Natural killer cell treated with Interleukin-12 subunit alpha and Interleukin-12 subunit beta and Interleukin-15 and Interleukin-18, amount 100 ng/mL, for 72 hours (primary cell): ENCODE results near the gene RMI1. TPM values are rescaled to one million over a fixed set of nuclear protein-coding genes. Genes with fewer than 3 reads are reported as not detected.

Experiments used
- ATAC-seq, 2 donors: fragments of 150-1000 bp; cut with Tn5 transposase in 1 of 2; sonication (Bioruptor Pico), chemical (Tn5 transposase) in 1 of 2; 2 replicates each; pipeline ENCODE4 v1.10.0; 2021
- DNase-seq: peaks from one replicate; pipeline ENCODE4 v3.0.0; 2022; ENCODE audit warnings: low spot score
- H3K27ac Mint-ChIP-seq, 2 donors: 1 replicate in 1 of 2; 2 replicates in 1 of 2; pipeline ENCODE4 v1.8.0; 2022; ENCODE audit warnings: mixed read lengths in 2 of 2, mild to moderate bottlenecking in 1 of 2, moderate library complexity in 1 of 2
- H3K27me3 Mint-ChIP-seq, 2 donors: 1 replicate in 1 of 2; 2 replicates in 1 of 2; pipeline ENCODE4 v1.8.0; 2022; ENCODE audit warnings: mixed read lengths in 2 of 2
- H3K36me3 Mint-ChIP-seq: one replicate; pipeline ENCODE4 v1.8.0; 2022; ENCODE audit warnings: mixed read lengths
- H3K4me1 Mint-ChIP-seq, 2 donors: 1 replicate in 1 of 2; 2 replicates in 1 of 2; pipeline ENCODE4 v1.8.0; 2022; ENCODE audit warnings: low read depth in 2 of 2, mixed read lengths in 2 of 2, mild to moderate bottlenecking in 1 of 2
- H3K4me3 Mint-ChIP-seq: one replicate; pipeline ENCODE4 v1.8.0; 2022; ENCODE audit warnings: mixed read lengths
- H3K9me3 Mint-ChIP-seq: 2 replicates; pipeline ENCODE4 v1.8.0; 2022; ENCODE audit warnings: mixed read lengths
- total RNA-seq, 2 donors: library from RNA; stranded (reverse); gene quantifications; one replicate each; pipeline ENCODE4 v1.2.3, GENCODE V29; 2022

The RMI1 gene
- total RNA-seq, 2 donors from 2014 or later: 12.8 to 16.1 TPM

GRCh38 chr9:83956436-83957247 is 24.0 kb upstream of the RMI1 start:
- Mint-ChIP-seq H3K36me3 (no peaks in the 10 kb centered on the region), H3K27ac (peak overlapping the region; percentile 100), H3K4me3 (peak overlapping the region; percentile 97), H3K27me3 (no peaks in the 10 kb centered on the region), H3K9me3 (no peaks in the 10 kb centered on the region), H3K4me1 (peaks cover 17 to 18% of the 10 kb centered on the region in 2 donors)
- ATAC-seq: peak; percentile 89 to 92
- peak; percentile 84 for DNase-seq

GRCh38 chr9:83957248-83957513 is 23.4 kb upstream of the RMI1 start:
- Mint-ChIP-seq H3K36me3 (no peaks in the 10 kb centered on the region), H3K4me1 (peaks cover 17 to 18% of the 10 kb centered on the region in 2 donors), H3K4me3 (peak overlapping the region; percentile 97), H3K27ac (peak overlapping the region; percentile 100), H3K27me3 (no peaks in the 10 kb centered on the region), H3K9me3 (no peaks in the 10 kb centered on the region)
- DNase-seq (no peak), ATAC-seq (no peak)

GRCh38 chr9:83959061-83959460 is 21.5 kb upstream of the RMI1 start:
- H3K4me1 Mint-ChIP-seq: peaks cover 17 to 18% of the 10 kb centered on the region in 2 donors
- no peaks in the 10 kb centered on the region for H3K27me3 Mint-ChIP-seq
- H3K4me3 Mint-ChIP-seq: no peak overlapping the region
- no peak for DNase-seq
- no peak for ATAC-seq
- H3K27ac Mint-ChIP-seq: no peak overlapping the region
- no peaks in the 10 kb centered on the region for H3K36me3 Mint-ChIP-seq
- H3K9me3 Mint-ChIP-seq: no peaks in the 10 kb centered on the region

GRCh38 chr9:83960991-83961390 is 19.6 kb upstream of the RMI1 start:
- peaks cover 16% of the 10 kb centered on the region in 2 donors for H3K4me1 Mint-ChIP-seq
- ATAC-seq (no peak), DNase-seq (no peak)
- H3K27ac Mint-ChIP-seq: peak overlapping the region in 1 of 2 donors; percentile 12
- no peaks in the 10 kb centered on the region for H3K36me3 Mint-ChIP-seq
- no peaks in the 10 kb centered on the region for H3K27me3 Mint-ChIP-seq
- H3K9me3 Mint-ChIP-seq: no peaks in the 10 kb centered on the region
- no peak overlapping the region for H3K4me3 Mint-ChIP-seq

GRCh38 chr9:83962165-83962564 is 18.4 kb upstream of the RMI1 start:
- H3K27me3 Mint-ChIP-seq: no peaks in the 10 kb centered on the region
- H3K27ac Mint-ChIP-seq: no peak overlapping the region
- peaks cover 6% of the 10 kb centered on the region for H3K36me3 Mint-ChIP-seq
- no peak overlapping the region for H3K4me3 Mint-ChIP-seq
- DNase-seq: no peak
- H3K4me1 Mint-ChIP-seq: peaks cover 10 to 12% of the 10 kb centered on the region in 2 donors
- ATAC-seq: no peak
- no peaks in the 10 kb centered on the region for H3K9me3 Mint-ChIP-seq

- Mint-ChIP-seq H3K36me3 (peaks cover 24% of the 10 kb centered on the region), H3K27ac (peak overlapping the region in 1 of 2 donors; percentile 59), H3K27me3 (no peaks in the 10 kb centered on the region), H3K9me3 (no peaks in the 10 kb centered on the region), H3K4me1 (peaks cover 11 to 15% of the 10 kb centered on the region in 2 donors), H3K4me3 (no peak overlapping the region)
- ATAC-seq: peak in 1 of 2 donors; percentile 36
- no peak for DNase-seq
Measured at GRCh38 chr9:83964973-83965349, 15.6 kb upstream of the RMI1 start.

- ATAC-seq (peak in 1 of 2 donors; percentile 11), DNase-seq (no peak)
- Mint-ChIP-seq H3K4me3 (no peak overlapping the region), H3K27me3 (no peaks in the 10 kb centered on the region), H3K27ac (peak overlapping the region; percentile 56 to 78), H3K36me3 (peaks cover 30% of the 10 kb centered on the region), H3K9me3 (no peaks in the 10 kb centered on the region), H3K4me1 (peaks cover 11 to 15% of the 10 kb centered on the region in 2 donors)
Measured at GRCh38 chr9:83965350-83966208, 15.0 kb upstream of the RMI1 start.

GRCh38 chr9:83966209-83966582 is 14.4 kb upstream of the RMI1 start:
- H3K27ac Mint-ChIP-seq: peak overlapping the region; percentile 56 to 78
- no peaks in the 10 kb centered on the region for H3K27me3 Mint-ChIP-seq
- DNase-seq (no peak), ATAC-seq (no peak)
- H3K4me1 Mint-ChIP-seq: peaks cover 11 to 19% of the 10 kb centered on the region in 2 donors
- H3K36me3 Mint-ChIP-seq: peaks cover 36% of the 10 kb centered on the region
- H3K9me3 Mint-ChIP-seq: no peaks in the 10 kb centered on the region
- no peak overlapping the region for H3K4me3 Mint-ChIP-seq

GRCh38 chr9:83967073-83967472 is 13.5 kb upstream of the RMI1 start:
- Mint-ChIP-seq H3K27ac (peak overlapping the region; percentile 56 to 75), H3K4me3 (no peak overlapping the region), H3K4me1 (peaks cover 18 to 27% of the 10 kb centered on the region in 2 donors), H3K36me3 (peaks cover 45% of the 10 kb centered on the region), H3K27me3 (no peaks in the 10 kb centered on the region), H3K9me3 (no peaks in the 10 kb centered on the region)
- no peak for DNase-seq
- ATAC-seq: no peak

GRCh38 chr9:83969602-83970001 is 11.0 kb upstream of the RMI1 start:
- Mint-ChIP-seq H3K27me3 (no peaks in the 10 kb centered on the region), H3K4me1 (peaks cover 29 to 42% of the 10 kb centered on the region in 2 donors), H3K4me3 (no peak overlapping the region), H3K9me3 (no peaks in the 10 kb centered on the region), H3K36me3 (peaks cover 63% of the 10 kb centered on the region), H3K27ac (peak overlapping the region in 1 of 2 donors; percentile 4)
- DNase-seq (no peak), ATAC-seq (no peak)

- Mint-ChIP-seq H3K27me3 (no peaks in the 10 kb centered on the region), H3K27ac (peak overlapping the region; percentile 41 to 74), H3K9me3 (no peaks in the 10 kb centered on the region), H3K4me1 (peaks cover 43 to 56% of the 10 kb centered on the region in 2 donors), H3K36me3 (peaks cover 82% of the 10 kb centered on the region), H3K4me3 (no peak overlapping the region)
- ATAC-seq (no peak), DNase-seq (no peak)
Measured at GRCh38 chr9:83971485-83971884, 9.1 kb upstream of the RMI1 start.

GRCh38 chr9:83972286-83972685 is 8.3 kb upstream of the RMI1 start:
- ATAC-seq: peak; percentile 81
- Mint-ChIP-seq H3K36me3 (peaks cover 81% of the 10 kb centered on the region), H3K9me3 (no peaks in the 10 kb centered on the region), H3K27ac (peak overlapping the region; percentile 41 to 74), H3K27me3 (no peaks in the 10 kb centered on the region), H3K4me1 (peaks cover 42 to 56% of the 10 kb centered on the region in 2 donors), H3K4me3 (peak overlapping the region; percentile 10)
- no peak for DNase-seq

- H3K9me3 Mint-ChIP-seq: no peaks in the 10 kb centered on the region
- ATAC-seq (no peak), DNase-seq (no peak)
- no peaks in the 10 kb centered on the region for H3K27me3 Mint-ChIP-seq
- peak overlapping the region; percentile 95 for H3K4me3 Mint-ChIP-seq
- H3K27ac Mint-ChIP-seq: peak overlapping the region; percentile 55 to 100
- peaks cover 80% of the 10 kb centered on the region for H3K36me3 Mint-ChIP-seq
- peaks cover 49 to 65% of the 10 kb centered on the region in 2 donors for H3K4me1 Mint-ChIP-seq
Measured at GRCh38 chr9:83975300-83975699, 5.3 kb upstream of the RMI1 start.

GRCh38 chr9:83976372-83976771 is 4.2 kb upstream of the RMI1 start:
- Mint-ChIP-seq H3K27ac (peak overlapping the region; percentile 55 to 100), H3K27me3 (no peaks in the 10 kb centered on the region), H3K4me3 (peak overlapping the region; percentile 95), H3K4me1 (peaks cover 52 to 62% of the 10 kb centered on the region in 2 donors), H3K9me3 (no peaks in the 10 kb centered on the region), H3K36me3 (peaks cover 72% of the 10 kb centered on the region)
- ATAC-seq: no peak
- no peak for DNase-seq
